Vagina (tissue), 2 donors: ENCODE data around the gene DSCAML1.

Experiments used
- POLR2A ChIP-seq, 2 donors: fragments of 450-650 bp; IDR thresholded peaks; one replicate each; pipeline ENCODE4 v1.6.1; 2017; ENCODE audit warnings: antibody characterized with exemption in 2 of 2, mild to moderate bottlenecking in 2 of 2, moderate library complexity in 2 of 2
- POLR2AphosphoS5 ChIP-seq, 2 donors: sonication (generic); formaldehyde crosslinking; IDR thresholded peaks; one replicate each; pipeline ENCODE4 v1.9.0; 2017; ENCODE audit warnings: antibody characterized with exemption in 2 of 2, mild to moderate bottlenecking in 2 of 2, low read depth in 1 of 2; ENCODE audit not compliant: insufficient read depth in 1 of 2
- TF ChIP-seq, protein P1 (sequence below), 3 experiments: fragments of 450-650 bp in 2 of 3; fragments of 200-600 bp in 1 of 3; sonication (generic) in 1 of 3; IDR thresholded peaks; one replicate each; pipeline ENCODE4 v1.5.1; 2017 to 2019; ENCODE audit warnings: antibody characterized with exemption in 3 of 3, mild to moderate bottlenecking in 2 of 3, moderate library complexity in 2 of 3

DNA sequence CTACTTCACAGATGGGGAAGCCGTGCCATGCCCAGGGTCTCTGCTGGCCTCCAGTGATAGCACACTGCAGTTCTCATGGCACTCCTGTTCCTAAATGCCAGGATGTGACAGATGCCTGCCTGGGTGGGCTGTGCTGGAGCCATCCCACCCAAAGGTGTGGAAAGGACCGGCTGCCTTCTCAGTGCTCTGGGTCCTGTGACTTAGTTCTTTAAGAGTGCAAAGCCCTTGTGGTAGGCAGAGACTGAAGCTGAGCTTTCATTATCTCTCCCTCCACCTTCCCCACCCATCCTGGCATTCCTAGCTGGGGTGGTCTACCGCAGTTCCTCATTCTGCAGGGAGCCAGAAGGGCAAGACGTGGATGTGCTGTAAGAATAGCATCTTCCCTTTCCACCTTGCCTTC is 319.3 kb downstream of the DSCAML1 start:
- TF ChIP-seq, protein P1, sequence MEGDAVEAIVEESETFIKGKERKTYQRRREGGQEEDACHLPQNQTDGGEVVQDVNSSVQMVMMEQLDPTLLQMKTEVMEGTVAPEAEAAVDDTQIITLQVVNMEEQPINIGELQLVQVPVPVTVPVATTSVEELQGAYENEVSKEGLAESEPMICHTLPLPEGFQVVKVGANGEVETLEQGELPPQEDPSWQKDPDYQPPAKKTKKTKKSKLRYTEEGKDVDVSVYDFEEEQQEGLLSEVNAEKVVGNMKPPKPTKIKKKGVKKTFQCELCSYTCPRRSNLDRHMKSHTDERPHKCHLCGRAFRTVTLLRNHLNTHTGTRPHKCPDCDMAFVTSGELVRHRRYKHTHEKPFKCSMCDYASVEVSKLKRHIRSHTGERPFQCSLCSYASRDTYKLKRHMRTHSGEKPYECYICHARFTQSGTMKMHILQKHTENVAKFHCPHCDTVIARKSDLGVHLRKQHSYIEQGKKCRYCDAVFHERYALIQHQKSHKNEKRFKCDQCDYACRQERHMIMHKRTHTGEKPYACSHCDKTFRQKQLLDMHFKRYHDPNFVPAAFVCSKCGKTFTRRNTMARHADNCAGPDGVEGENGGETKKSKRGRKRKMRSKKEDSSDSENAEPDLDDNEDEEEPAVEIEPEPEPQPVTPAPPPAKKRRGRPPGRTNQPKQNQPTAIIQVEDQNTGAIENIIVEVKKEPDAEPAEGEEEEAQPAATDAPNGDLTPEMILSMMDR (IDR thresholded peaks at IDR 0.05) = no peak
- TF ChIP-seq POLR2A (IDR thresholded peaks at IDR 0.05) (no peak), POLR2AphosphoS5 (IDR thresholded peaks at IDR 0.05; ENCODE audit: insufficient read depth in 1 of 2, low read depth in 1 of 2) (no peak)
